ENCODE measurements around the gene PRUNE2. TPM values are rescaled to one million over a fixed set of nuclear protein-coding genes. Genes with fewer than 3 reads are reported as not detected.

The PRUNE2 gene
- total and polyA plus RNA-seq, 7 experiments from 2014 or later = 0.78 to 1.6 TPM; not detected in 5

GRCh38 chr9:76732341-76732958, 173.5 kb downstream of the PRUNE2 start:
- H3K36me3 Mint-ChIP-seq = no peaks in the 10 kb centered on the region
- Histone ChIP-seq H3K9me3 (ENCODE audit: control insufficient read depth in 2 of 3, low read length in 3 of 3) (no peaks in the 10 kb centered on the region), H3K4me3 (ENCODE audit: low read length) (no peak overlapping the region), H3K27ac (ENCODE audit: low read depth, low read length) (no peak overlapping the region), H3K36me3 (ENCODE audit: control insufficient read depth in 2 of 3, insufficient read depth in 3 of 3, low read length in 3 of 3) (no peaks in the 10 kb centered on the region), H3K4me1 (ENCODE audit: control insufficient read depth in 2 of 2, insufficient read depth in 2 of 2, low read length in 2 of 2) (no peaks in the 10 kb centered on the region), H3K27me3 (ENCODE audit: control insufficient read depth in 2 of 2, insufficient read depth in 2 of 2, low read length in 2 of 2) (no peaks in the 10 kb centered on the region)
- H3K27ac Mint-ChIP-seq = no peak overlapping the region
- ATAC-seq = no peak
- intact Hi-C loops (cut with micrococcal nuclease) = no loop called here
- H3K27me3 Mint-ChIP-seq = peaks cover 7 to 20% (median 12%) of the 10 kb centered on the region in 5 donors
- H3K4me3 Mint-ChIP-seq = no peak overlapping the region
- ChIA-PET CTCF (interaction anchor here (0.7 kb wide), 1 partner anchor 1719 kb away, joined by 4 read pairs; no protein-coding TSS in a partner anchor), POLR2A (no interaction called here)
- H3K4me1 Mint-ChIP-seq = no peaks in the 10 kb centered on the region
- no peaks in the 10 kb centered on the region for H3K9me3 Mint-ChIP-seq
- DNase-seq = no peak

GRCh38 chr9:76730801-76731200, 175.1 kb downstream of the PRUNE2 start:
- ATAC-seq (no peak), DNase-seq (no peak)
- Mint-ChIP-seq H3K9me3 (no peaks in the 10 kb centered on the region), H3K36me3 (no peaks in the 10 kb centered on the region), H3K4me1 (no peaks in the 10 kb centered on the region), H3K4me3 (no peak overlapping the region), H3K27ac (no peak overlapping the region), H3K27me3 (peaks cover 12 to 27% (median 20%) of the 10 kb centered on the region in 5 donors)
- ChIA-PET POLR2A (no interaction called here), CTCF (no interaction called here)
- Histone ChIP-seq H3K9me3 (ENCODE audit: control insufficient read depth in 2 of 3, low read length in 3 of 3) (no peaks in the 10 kb centered on the region), H3K4me3 (ENCODE audit: low read length) (no peak overlapping the region), H3K4me1 (ENCODE audit: control insufficient read depth in 2 of 2, insufficient read depth in 2 of 2, low read length in 2 of 2) (no peaks in the 10 kb centered on the region), H3K36me3 (ENCODE audit: control insufficient read depth in 2 of 3, insufficient read depth in 3 of 3, low read length in 3 of 3) (no peaks in the 10 kb centered on the region), H3K27me3 (ENCODE audit: control insufficient read depth in 2 of 2, insufficient read depth in 2 of 2, low read length in 2 of 2) (no peaks in the 10 kb centered on the region), H3K27ac (ENCODE audit: low read depth, low read length) (no peak overlapping the region)
- intact Hi-C loops (cut with micrococcal nuclease) = no loop called here

- H3K4me3 Mint-ChIP-seq = no peak overlapping the region
- Histone ChIP-seq H3K27me3 (ENCODE audit: control insufficient read depth in 2 of 2, insufficient read depth in 2 of 2, low read length in 2 of 2) (no peaks in the 10 kb centered on the region), H3K9me3 (ENCODE audit: control insufficient read depth in 2 of 3, low read length in 3 of 3) (no peaks in the 10 kb centered on the region), H3K4me1 (ENCODE audit: control insufficient read depth in 2 of 2, insufficient read depth in 2 of 2, low read length in 2 of 2) (no peaks in the 10 kb centered on the region), H3K4me3 (ENCODE audit: low read length) (no peak overlapping the region), H3K36me3 (ENCODE audit: control insufficient read depth in 2 of 3, insufficient read depth in 3 of 3, low read length in 3 of 3) (no peaks in the 10 kb centered on the region), H3K27ac (ENCODE audit: low read depth, low read length) (no peak overlapping the region)
- no peaks in the 10 kb centered on the region for H3K36me3 Mint-ChIP-seq
- intact Hi-C loops (cut with micrococcal nuclease) = no loop called here
- ATAC-seq = no peak
- H3K4me1 Mint-ChIP-seq = no peaks in the 10 kb centered on the region
- ChIA-PET CTCF (no interaction called here), POLR2A (no interaction called here)
- no peak for DNase-seq
- H3K9me3 Mint-ChIP-seq = no peaks in the 10 kb centered on the region
- H3K27ac Mint-ChIP-seq = no peak overlapping the region
- peaks cover 16 to 32% (median 26%) of the 10 kb centered on the region in 5 donors for H3K27me3 Mint-ChIP-seq
Observed at GRCh38 chr9:76729980-76730737, 175.8 kb downstream of the PRUNE2 start.

- Mint-ChIP-seq H3K4me3 (no peak overlapping the region), H3K4me1 (no peaks in the 10 kb centered on the region), H3K27ac (no peak overlapping the region), H3K36me3 (no peaks in the 10 kb centered on the region), H3K9me3 (no peaks in the 10 kb centered on the region), H3K27me3 (peaks cover 9 to 31% (median 23%) of the 10 kb centered on the region in 5 donors)
- H3K27ac ChIP-seq (ENCODE audit: low read depth, low read length) = no peak overlapping the region
- H3K4me1 ChIP-seq (ENCODE audit: control insufficient read depth in 2 of 2, insufficient read depth in 2 of 2, low read length in 2 of 2) = no peaks in the 10 kb centered on the region
- H3K9me3 ChIP-seq (ENCODE audit: control insufficient read depth in 2 of 3, low read length in 3 of 3) = no peaks in the 10 kb centered on the region
- CTCF ChIA-PET = no interaction called here
- intact Hi-C loops (cut with micrococcal nuclease) = no loop called here
- H3K27me3 ChIP-seq (ENCODE audit: control insufficient read depth in 2 of 2, insufficient read depth in 2 of 2, low read length in 2 of 2) = no peaks in the 10 kb centered on the region
- no peaks in the 10 kb centered on the region for H3K36me3 ChIP-seq (ENCODE audit: control insufficient read depth in 2 of 3, insufficient read depth in 3 of 3, low read length in 3 of 3)
- ATAC-seq (no peak), DNase-seq (no peak)
- H3K4me3 ChIP-seq (ENCODE audit: low read length) = no peak overlapping the region
- POLR2A ChIA-PET = no interaction called here
Observed at GRCh38 chr9:76729116-76729515, 176.8 kb downstream of the PRUNE2 start.

GRCh38 chr9:76725885-76726284, 180.0 kb downstream of the PRUNE2 start:
- Histone ChIP-seq H3K27me3 (ENCODE audit: control insufficient read depth in 2 of 2, insufficient read depth in 2 of 2, low read length in 2 of 2) (no peaks in the 10 kb centered on the region), H3K4me1 (ENCODE audit: control insufficient read depth in 2 of 2, insufficient read depth in 2 of 2, low read length in 2 of 2) (no peaks in the 10 kb centered on the region), H3K9me3 (ENCODE audit: control insufficient read depth in 2 of 3, low read length in 3 of 3) (no peaks in the 10 kb centered on the region), H3K4me3 (ENCODE audit: low read length) (no peak overlapping the region), H3K27ac (ENCODE audit: low read depth, low read length) (no peak overlapping the region), H3K36me3 (ENCODE audit: control insufficient read depth in 2 of 3, insufficient read depth in 3 of 3, low read length in 3 of 3) (no peaks in the 10 kb centered on the region)
- no peaks in the 10 kb centered on the region for H3K36me3 Mint-ChIP-seq
- CTCF ChIA-PET = no interaction called here
- DNase-seq = no peak
- H3K27ac Mint-ChIP-seq = no peak overlapping the region
- intact Hi-C loops (cut with micrococcal nuclease) = no loop called here
- H3K4me1 Mint-ChIP-seq = no peaks in the 10 kb centered on the region
- ATAC-seq = no peak
- H3K4me3 Mint-ChIP-seq = no peak overlapping the region
- H3K27me3 Mint-ChIP-seq = peaks cover 10 to 35% (median 26%) of the 10 kb centered on the region in 5 donors
- H3K9me3 Mint-ChIP-seq = no peaks in the 10 kb centered on the region
- POLR2A ChIA-PET = no interaction called here

- intact Hi-C loops (cut with micrococcal nuclease) = no loop called here
- Histone ChIP-seq H3K9me3 (ENCODE audit: control insufficient read depth in 2 of 3, low read length in 3 of 3) (no peaks in the 10 kb centered on the region), H3K4me3 (ENCODE audit: low read length) (no peak overlapping the region), H3K27ac (ENCODE audit: low read depth, low read length) (no peak overlapping the region), H3K36me3 (ENCODE audit: control insufficient read depth in 2 of 3, insufficient read depth in 3 of 3, low read length in 3 of 3) (no peaks in the 10 kb centered on the region), H3K4me1 (ENCODE audit: control insufficient read depth in 2 of 2, insufficient read depth in 2 of 2, low read length in 2 of 2) (no peaks in the 10 kb centered on the region), H3K27me3 (ENCODE audit: control insufficient read depth in 2 of 2, insufficient read depth in 2 of 2, low read length in 2 of 2) (no peaks in the 10 kb centered on the region)
- Mint-ChIP-seq H3K4me1 (no peaks in the 10 kb centered on the region), H3K36me3 (no peaks in the 10 kb centered on the region), H3K27ac (no peak overlapping the region), H3K4me3 (no peak overlapping the region), H3K27me3 (peaks cover 16 to 35% (median 23%) of the 10 kb centered on the region in 5 donors), H3K9me3 (no peaks in the 10 kb centered on the region)
- ChIA-PET POLR2A (no interaction called here), CTCF (no interaction called here)
- ATAC-seq (no peak), DNase-seq (no peak)
Observed at GRCh38 chr9:76725011-76725546, 180.8 kb downstream of the PRUNE2 start.

GRCh38 chr9:76720245-76720644, 185.7 kb downstream of the PRUNE2 start:
- H3K4me3 ChIP-seq (ENCODE audit: low read length) = no peak overlapping the region
- ChIA-PET CTCF (no interaction called here), POLR2A (no interaction called here)
- H3K27ac ChIP-seq (ENCODE audit: low read depth, low read length) = no peak overlapping the region
- H3K4me1 ChIP-seq (ENCODE audit: control insufficient read depth in 2 of 2, insufficient read depth in 2 of 2, low read length in 2 of 2) = no peaks in the 10 kb centered on the region
- H3K9me3 ChIP-seq (ENCODE audit: control insufficient read depth in 2 of 3, low read length in 3 of 3) = no peaks in the 10 kb centered on the region
- no peak for ATAC-seq
- Mint-ChIP-seq H3K9me3 (no peaks in the 10 kb centered on the region), H3K27me3 (peaks cover 12 to 35% (median 17%) of the 10 kb centered on the region in 5 donors), H3K27ac (no peak overlapping the region), H3K4me1 (peaks cover 0 to 3% (median 0%) of the 10 kb centered on the region in 7 donors), H3K36me3 (no peaks in the 10 kb centered on the region), H3K4me3 (no peak overlapping the region)
- H3K27me3 ChIP-seq (ENCODE audit: control insufficient read depth in 2 of 2, insufficient read depth in 2 of 2, low read length in 2 of 2) = no peaks in the 10 kb centered on the region
- DNase-seq = no peak
- intact Hi-C loops (cut with micrococcal nuclease) = no loop called here
- H3K36me3 ChIP-seq (ENCODE audit: control insufficient read depth in 2 of 3, insufficient read depth in 3 of 3, low read length in 3 of 3) = no peaks in the 10 kb centered on the region

Measured in naive thymus-derived CD4-positive, alpha-beta T cell (primary cell).